Activated CD8-positive, alpha-beta memory T cell treated with anti-CD3 and anti-CD28 coated beads, Interleukin-2, amount 50 U/mL, for 1 hour (primary cell): ENCODE results near the gene PERP.
"Not testable (repeated sequence)": the region's sequence is repeated elsewhere in the genome, so short reads cannot be mapped to it uniquely, and the experiment has no call there.

Experiments used
- DNase-seq: peaks from one replicate; pipeline ENCODE4 v3.0.0-alpha.2; 2020; ENCODE audit errors: extremely low read depth

PERP gene

GRCh38 chr6:138107078-138107751, at the start of gene PERP:
Gene PERP (minus strand): TSS chr6:138107419. CDS start chr6:138107340, 79 bp downstream.
- peak; percentile 30 for DNase-seq

GRCh38 chr6:138155443-138155842, 48.2 kb upstream of the PERP start:
- DNase-seq, result no peak

GRCh38 chr6:138146544-138146943, 39.3 kb upstream of the PERP start:
- DNase-seq, result no peak

GRCh38 chr6:138145402-138145801, 38.2 kb upstream of the PERP start:
- no peak for DNase-seq

- no peak for DNase-seq
Measured at GRCh38 chr6:138142806-138143205, 35.6 kb upstream of the PERP start.

- DNase-seq, result no peak
Measured at GRCh38 chr6:138129190-138129589, 22.0 kb upstream of the PERP start.

GRCh38 chr6:138128096-138128495, 20.9 kb upstream of the PERP start:
- DNase-seq, result no peak

- no peak for DNase-seq
Measured at GRCh38 chr6:138124096-138124495, 16.9 kb upstream of the PERP start.

- no peak for DNase-seq
Measured at GRCh38 chr6:138119976-138120375, 12.8 kb upstream of the PERP start.

- not testable (repeated sequence) for DNase-seq
Measured at GRCh38 chr6:138119229-138119628, 12.0 kb upstream of the PERP start.

- DNase-seq, result no peak
Measured at GRCh38 chr6:138117376-138117914, 10.2 kb upstream of the PERP start.

GRCh38 chr6:138116661-138116999, 9.4 kb upstream of the PERP start:
- DNase-seq, result no peak

GRCh38 chr6:138115877-138116660, 8.8 kb upstream of the PERP start:
- no peak for DNase-seq

GRCh38 chr6:138115201-138115600, 8.0 kb upstream of the PERP start:
- no peak for DNase-seq

- DNase-seq, result no peak
Measured at GRCh38 chr6:138113588-138114210, 6.5 kb upstream of the PERP start.

GRCh38 chr6:138110229-138110628, 3.0 kb upstream of the PERP start:
- DNase-seq, result no peak

GRCh38 chr6:138109042-138109997, 2.1 kb upstream of the PERP start:
- peak; percentile 30 for DNase-seq

GRCh38 chr6:138107752-138108592, 753 bp upstream of the PERP start:
- DNase-seq, result no peak

- no peak for DNase-seq
Measured at GRCh38 chr6:138106665-138107077, 548 bp downstream of the PERP start.

GRCh38 chr6:138105880-138106664, 1.1 kb downstream of the PERP start:
- DNase-seq, result no peak
